H9 (cell line): ENCODE data around the gene OR6J1. TPM values are rescaled to one million over a fixed set of nuclear protein-coding genes. Genes with fewer than 3 reads are reported as not detected.

ENCODE experiments used
- DNase-seq: peaks from one replicate; pipeline ENCODE4 v3.0.0-alpha.2; 2017
- H2AFZ ChIP-seq: one replicate; pipeline ENCODE4 v1.6.1; 2013; ENCODE audit warnings: mild to moderate bottlenecking, low read length, control low read depth, moderate library complexity
- H2AK5ac ChIP-seq: 2 replicates; pipeline ENCODE4 v1.6.1; 2013; ENCODE audit warnings: low read length, control low read depth, mixed read lengths; ENCODE audit not compliant: insufficient read length
- H2BK120ac ChIP-seq: one replicate; pipeline ENCODE4 v1.6.1; 2013; ENCODE audit warnings: low read depth, mild to moderate bottlenecking, low read length, control low read depth, inconsistent platforms; ENCODE audit not compliant: poor library complexity, severe bottlenecking
- H2BK12ac ChIP-seq: 2 replicates; pipeline ENCODE4 v1.6.1; 2013; ENCODE audit warnings: low read length, control low read depth, mixed read lengths, low read depth; ENCODE audit not compliant: insufficient read length
- H2BK15ac ChIP-seq: 2 replicates; pipeline ENCODE4 v1.6.1; 2013; ENCODE audit warnings: low read depth, low read length, control low read depth
- H2BK20ac ChIP-seq: one replicate; pipeline ENCODE4 v1.6.1; 2013; ENCODE audit warnings: low read depth, mild to moderate bottlenecking, low read length, control low read depth, inconsistent platforms; ENCODE audit not compliant: poor library complexity, severe bottlenecking
- H2BK5ac ChIP-seq: 2 replicates; pipeline ENCODE4 v1.6.1; 2013; ENCODE audit warnings: low read length, control low read depth, mixed read lengths; ENCODE audit not compliant: insufficient read length
- H3K14ac ChIP-seq: 2 replicates; pipeline ENCODE4 v1.6.1; 2013; ENCODE audit warnings: low read length, control low read depth; ENCODE audit not compliant: insufficient read depth
- H3K18ac ChIP-seq: 2 replicates; pipeline ENCODE4 v1.6.1; 2013; ENCODE audit warnings: low read depth, mild to moderate bottlenecking, mixed read lengths, low read length, control low read depth; ENCODE audit not compliant: insufficient read length
- H3K23ac ChIP-seq: 2 replicates; pipeline ENCODE4 v1.6.1; 2013; ENCODE audit warnings: low read length, control low read depth, mixed read lengths, low read depth; ENCODE audit not compliant: insufficient read length
- H3K23me2 ChIP-seq: 2 replicates; pipeline ENCODE4 v1.6.1; 2013; ENCODE audit warnings: low read depth, mild to moderate bottlenecking, mixed read lengths, low read length, control low read depth; ENCODE audit not compliant: insufficient read length, poor library complexity, severe bottlenecking
- H3K27ac ChIP-seq: 2 replicates; pipeline ENCODE4 v1.5.1; 2013; ENCODE audit warnings: low read length, control low read depth, mixed read lengths, low read depth; ENCODE audit not compliant: insufficient read length
- H3K27me3 ChIP-seq: 2 replicates; pipeline ENCODE4 v1.6.1; 2013; ENCODE audit warnings: low read length, control low read depth, inconsistent platforms; ENCODE audit not compliant: insufficient read depth
- H3K4ac ChIP-seq: 2 replicates; pipeline ENCODE4 v1.6.1; 2013; ENCODE audit warnings: low read depth, mild to moderate bottlenecking, control low read depth, inconsistent platforms, low read length, moderate library complexity
- H3K4me1 ChIP-seq: 2 replicates; pipeline ENCODE4 v1.6.1; 2013; ENCODE audit warnings: low read length, control low read depth, inconsistent platforms; ENCODE audit not compliant: insufficient read depth
- H3K4me2 ChIP-seq: 2 replicates; pipeline ENCODE4 v1.6.1; 2013; ENCODE audit warnings: low read length, control low read depth, mixed read lengths; ENCODE audit not compliant: insufficient read length, insufficient read depth
- H3K56ac ChIP-seq: 2 replicates; pipeline ENCODE4 v1.6.1; 2013; ENCODE audit warnings: low read depth, mild to moderate bottlenecking, mixed read lengths, low read length, control low read depth; ENCODE audit not compliant: insufficient read length
- H3K79me1 ChIP-seq: 2 replicates; pipeline ENCODE4 v1.6.1; 2013; ENCODE audit warnings: low read depth, mild to moderate bottlenecking, moderate library complexity, low read length, control low read depth, inconsistent platforms; ENCODE audit not compliant: insufficient read depth, poor library complexity, severe bottlenecking
- H3K79me2 ChIP-seq: 2 replicates; pipeline ENCODE4 v1.6.1; 2013; ENCODE audit warnings: low read length, control low read depth, inconsistent platforms; ENCODE audit not compliant: insufficient read depth
- H3K9ac ChIP-seq: 2 replicates; pipeline ENCODE4 v1.6.1; 2013; ENCODE audit warnings: low read length, control low read depth, mixed read lengths; ENCODE audit not compliant: insufficient read length; ENCODE audit errors: extremely low read depth
- H3K9me3 ChIP-seq: one replicate; pipeline ENCODE4 v1.6.1; 2013; ENCODE audit warnings: low read depth, low read length, inconsistent platforms; ENCODE audit not compliant: control insufficient read depth
- H3T11ph ChIP-seq: one replicate; pipeline ENCODE4 v1.6.1; 2013; ENCODE audit warnings: mild to moderate bottlenecking, low read length, control low read depth, inconsistent platforms
- H4K20me1 ChIP-seq: one replicate; pipeline ENCODE4 v1.6.1; 2013; ENCODE audit not compliant: control insufficient read depth, insufficient read length, insufficient read depth
- H4K5ac ChIP-seq: 2 replicates; pipeline ENCODE4 v1.6.1; 2013; ENCODE audit warnings: low read depth, mild to moderate bottlenecking, mixed read lengths, low read length, control low read depth; ENCODE audit not compliant: insufficient read length
- H4K8ac ChIP-seq: replicated peaks from 2 replicates; pipeline ENCODE4 v1.6.1; 2013; ENCODE audit warnings: low read length, control low read depth, mixed read lengths, low read depth; ENCODE audit not compliant: insufficient read length
- H4K91ac ChIP-seq: 2 replicates; pipeline ENCODE4 v1.6.1; 2013; ENCODE audit warnings: low read depth, mild to moderate bottlenecking, moderate library complexity, mixed read lengths, low read length, control low read depth; ENCODE audit not compliant: insufficient read length
- H3K27ac Mint-ChIP-seq, 3 experiments: 2 replicates in 2 of 3; 3 replicates in 1 of 3; pipeline ENCODE4 v1.8.0; 2020 to 2021; ENCODE audit warnings: mixed read lengths in 3 of 3, mild to moderate bottlenecking in 1 of 3, moderate library complexity in 1 of 3
- H3K27me3 Mint-ChIP-seq: 2 replicates; pipeline ENCODE4 v1.8.0; 2021; ENCODE audit warnings: low read depth, mild to moderate bottlenecking, moderate library complexity, mixed read lengths
- H3K36me3 Mint-ChIP-seq, 3 experiments: 2 replicates in 2 of 3; 3 replicates in 1 of 3; pipeline ENCODE4 v1.8.0; 2020 to 2021; ENCODE audit warnings: low read depth in 3 of 3, mixed read lengths in 3 of 3; ENCODE audit not compliant: insufficient read depth in 1 of 3
- H3K4me1 Mint-ChIP-seq, 2 experiments: 2 replicates each; pipeline ENCODE4 v1.8.0; 2020; ENCODE audit warnings: mixed read lengths in 2 of 2
- H3K4me3 Mint-ChIP-seq, 2 experiments: 2 replicates in 1 of 2; 3 replicates in 1 of 2; pipeline ENCODE4 v1.8.0; 2020 to 2021; ENCODE audit warnings: mild to moderate bottlenecking in 2 of 2, mixed read lengths in 2 of 2, moderate library complexity in 1 of 2
- H3K9me3 Mint-ChIP-seq, 2 experiments: 2 replicates in 1 of 2; 3 replicates in 1 of 2; pipeline ENCODE4 v1.8.0; 2020; ENCODE audit warnings: mild to moderate bottlenecking in 2 of 2, mixed read lengths in 2 of 2, moderate library complexity in 1 of 2
- CTCF ChIP-seq: fragments of 200-600 bp; sonication (generic); conservative IDR thresholded peaks from 3 replicates; pipeline ENCODE4 v1.8.0; 2021; ENCODE audit warnings: antibody characterized with exemption, mild to moderate bottlenecking
- WGBS: extraction: QIAGEN DNeasy Blood & Tissue Kit; methylation state at CpG from one replicate; pipeline ENCODE4 v1.1.7; 2013; ENCODE audit warnings: missing lambda C conversion rate, low lambda C conversion rate, mixed read lengths; ENCODE audit not compliant: insufficient read length; ENCODE audit errors: extremely low coverage; 5-methylcytosine and 5-hydroxymethylcytosine counted together
- total RNA-seq: library from RNA; stranded (reverse); gene quantifications from 2 replicates; pipeline ENCODE4 v1.2.1, GENCODE V29; 2021

The OR6J1 gene
- total RNA-seq, 1 experiment from 2014 or later = not detected

- Histone ChIP-seq H3K56ac (no peak overlapping the region), H2AK5ac (no peak overlapping the region), H4K8ac (no peak overlapping the region), H2BK15ac (no peak overlapping the region), H3K79me2 (no peaks in the 10 kb centered on the region), H3K27me3 (no peaks in the 10 kb centered on the region), H4K91ac (no peak overlapping the region), H2BK12ac (no peak overlapping the region), H3K9me3 (no peaks in the 10 kb centered on the region), H2BK120ac (no peak overlapping the region), H3K14ac (no peak overlapping the region), H3K4ac (no peak overlapping the region), H2BK20ac (no peak overlapping the region), H3K9ac (no peak overlapping the region), H3K23ac (no peak overlapping the region), H4K20me1 (no peaks in the 10 kb centered on the region), H3K27ac (no peak overlapping the region), H3T11ph (no peak overlapping the region), H3K4me1 (no peaks in the 10 kb centered on the region), H3K79me1 (no peaks in the 10 kb centered on the region), H3K23me2 (no peaks in the 10 kb centered on the region), H3K4me2 (no peak overlapping the region), H3K18ac (no peak overlapping the region), H2AFZ (no peak overlapping the region), H4K5ac (no peak overlapping the region), H2BK5ac (no peak overlapping the region)
- Mint-ChIP-seq H3K36me3 (no peaks in the 10 kb centered on the region), H3K4me1 (peaks cover 3 to 4% of the 10 kb centered on the region in 2 experiments), H3K27ac (no peak overlapping the region), H3K4me3 (no peak overlapping the region), H3K27me3 (no peaks in the 10 kb centered on the region; the same call in 1 of the 2 replicates), H3K9me3 (no peaks in the 10 kb centered on the region)
- no CpG with 5 or more reads among the region's 8 CpGs for WGBS
- DNase-seq = no peak
- TF ChIP-seq CTCF = no peak
These were observed 13.0 kb upstream of the OR6J1 start for GRCh38 chr14:22656945-22657731.
